ENCODE measurements around the gene VEGFC.

Gene VEGFC, protein sequence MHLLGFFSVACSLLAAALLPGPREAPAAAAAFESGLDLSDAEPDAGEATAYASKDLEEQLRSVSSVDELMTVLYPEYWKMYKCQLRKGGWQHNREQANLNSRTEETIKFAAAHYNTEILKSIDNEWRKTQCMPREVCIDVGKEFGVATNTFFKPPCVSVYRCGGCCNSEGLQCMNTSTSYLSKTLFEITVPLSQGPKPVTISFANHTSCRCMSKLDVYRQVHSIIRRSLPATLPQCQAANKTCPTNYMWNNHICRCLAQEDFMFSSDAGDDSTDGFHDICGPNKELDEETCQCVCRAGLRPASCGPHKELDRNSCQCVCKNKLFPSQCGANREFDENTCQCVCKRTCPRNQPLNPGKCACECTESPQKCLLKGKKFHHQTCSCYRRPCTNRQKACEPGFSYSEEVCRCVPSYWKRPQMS

DNA sequence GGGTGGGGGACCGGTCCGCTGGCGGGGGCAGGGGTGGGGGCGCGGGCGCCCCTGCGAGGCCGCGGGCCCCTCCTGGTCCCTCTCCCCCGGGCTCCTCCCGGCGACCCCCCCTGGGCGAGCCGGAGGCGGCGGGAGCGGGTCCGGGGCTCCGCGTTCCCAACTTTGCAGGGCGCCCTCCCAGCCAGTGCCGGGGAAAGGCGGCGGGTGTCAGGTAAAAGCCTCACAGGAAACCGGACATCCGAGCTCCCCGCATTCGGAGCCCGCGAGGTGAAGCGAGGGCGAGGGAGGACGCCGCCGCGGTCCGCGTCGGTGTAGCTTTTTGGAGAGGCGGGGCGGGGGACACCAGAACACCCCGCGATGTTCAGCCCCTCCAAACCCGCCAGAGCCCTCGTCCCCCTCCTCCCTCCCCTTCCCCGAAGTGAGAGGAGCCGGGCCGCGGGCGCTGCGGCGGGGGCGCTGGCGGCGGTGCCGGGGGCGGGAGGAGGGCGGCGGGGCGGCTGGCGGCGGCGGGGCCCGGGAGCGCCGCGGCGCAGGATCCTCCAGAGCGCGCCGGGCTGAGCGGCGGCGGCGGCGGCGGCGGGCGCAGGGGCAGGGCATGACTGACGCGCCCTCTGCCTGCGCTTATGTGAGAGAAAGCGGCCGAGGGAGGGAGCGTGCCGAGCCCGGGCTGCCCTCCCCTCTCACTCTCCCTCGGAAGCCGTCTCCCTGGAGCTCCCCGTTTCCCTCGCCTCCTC lies at the start of gene VEGFC:
Gene VEGFC, minus strand, starts transcription at position 597 of the 734 bp plus-strand sequence. CDS start 611 bp downstream, outside the sequence.
- DNase-seq (ENCODE audit: insufficient read length, low spot score) (peak; percentile 58), FAIRE-seq (peak; percentile 57)

DNA sequence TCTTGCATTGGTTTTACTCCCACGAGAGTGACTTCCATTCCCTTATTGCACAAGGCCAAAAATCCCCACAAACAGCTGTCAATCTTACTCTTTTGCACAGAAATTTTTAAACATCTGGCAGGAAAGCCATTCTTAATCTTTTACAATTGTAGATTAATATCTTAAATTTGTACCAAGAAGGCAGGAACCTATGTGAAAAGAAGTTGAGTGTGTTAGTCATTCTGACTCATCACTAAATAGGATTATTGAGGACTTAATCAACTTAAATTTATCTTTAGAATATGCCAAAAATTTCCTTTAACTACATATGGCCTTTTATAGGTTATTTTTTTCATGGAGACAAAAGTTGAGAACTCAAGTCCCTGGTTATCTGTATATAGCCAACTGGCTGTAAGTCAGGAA lies 49.0 kb upstream of the VEGFC start:
- FAIRE-seq: no peak

DNA sequence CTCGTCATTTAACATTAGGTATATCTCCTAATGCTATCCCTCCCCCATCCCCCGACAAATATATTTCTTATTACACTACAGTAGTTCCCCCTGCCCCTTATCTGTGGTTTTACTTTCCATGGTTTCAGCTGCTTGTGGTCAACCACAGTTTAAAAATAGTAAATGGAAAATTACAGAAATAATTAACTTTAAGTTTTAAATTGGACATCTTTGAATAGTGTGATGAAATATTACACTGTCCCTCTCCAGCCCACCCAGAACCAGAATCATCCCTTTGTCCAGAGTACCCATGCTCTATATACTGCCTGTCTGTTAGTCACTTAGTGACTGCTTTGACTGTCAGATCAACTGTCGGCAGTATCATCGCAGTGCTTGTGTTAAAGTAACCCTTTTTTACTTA lies 47.4 kb upstream of the VEGFC start:
- DNase-seq (ENCODE audit: insufficient read length, low spot score): no peak
- peak; percentile 48 for FAIRE-seq

More for the DNA sequence above, 49.0 kb upstream of the VEGFC start:
- DNase-seq (ENCODE audit: insufficient read length, low spot score): peak; percentile 22

DNA sequence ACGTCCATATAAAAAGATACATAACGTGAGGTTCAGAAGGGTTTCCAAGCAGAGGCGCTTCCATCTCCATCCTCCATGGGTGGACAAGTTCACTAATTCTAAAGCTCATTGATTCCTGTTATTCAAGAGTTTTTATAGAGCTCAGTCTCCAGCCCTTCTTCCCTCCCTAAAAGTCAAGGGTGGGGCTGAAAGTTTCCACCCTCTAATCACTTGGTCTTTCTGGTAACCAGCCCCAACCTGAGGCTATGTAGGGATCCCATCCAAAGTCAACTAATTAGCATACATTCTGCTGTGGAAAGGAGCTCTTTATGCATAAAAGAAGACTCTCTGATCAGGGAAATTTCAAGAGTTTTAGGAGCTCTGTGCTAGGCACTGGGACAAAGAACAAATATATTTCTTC lies 46.9 kb upstream of the VEGFC start:
- DNase-seq (ENCODE audit: insufficient read length, low spot score) (no peak), FAIRE-seq (no peak)

DNA sequence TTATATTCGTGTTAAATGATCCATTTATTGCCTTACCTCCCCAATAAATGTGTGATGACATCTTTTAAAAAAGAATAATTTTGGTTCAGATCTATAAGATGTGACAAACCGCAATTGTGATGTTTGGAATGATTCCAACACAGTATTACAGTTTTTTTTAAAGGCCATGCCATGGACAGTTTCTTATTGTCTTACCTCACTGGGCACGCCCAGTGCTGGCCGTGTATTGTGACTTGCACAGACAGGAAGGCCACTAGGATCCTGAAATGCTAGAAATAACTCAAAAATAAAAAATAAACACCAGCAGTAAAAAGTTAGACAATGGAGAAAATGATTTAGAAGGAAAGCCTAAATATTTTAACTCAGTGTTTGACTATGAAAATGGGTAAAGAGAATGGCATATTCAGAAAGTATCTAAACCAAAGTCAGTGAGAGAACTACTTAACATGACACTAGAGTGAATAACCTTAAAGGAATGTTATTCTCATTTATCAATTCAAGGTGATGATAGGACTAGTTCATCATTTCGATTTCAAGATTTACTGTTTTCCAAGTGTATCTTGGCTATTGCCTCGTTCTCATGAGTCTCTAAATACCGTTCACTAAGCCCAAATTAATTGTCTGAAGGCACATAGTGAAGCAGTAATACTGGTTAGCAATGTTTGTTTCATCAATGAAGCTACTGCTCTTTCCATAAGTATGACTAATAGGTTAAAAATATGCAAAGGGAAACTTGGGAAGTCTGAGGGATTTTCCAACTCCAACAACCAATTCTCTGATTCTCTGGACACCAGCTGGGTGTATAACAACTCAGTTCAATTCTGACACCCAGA lies 46.1 kb upstream of the VEGFC start:
- FAIRE-seq (peak; percentile 79), DNase-seq (ENCODE audit: insufficient read length, low spot score) (peak; percentile 42)

DNA sequence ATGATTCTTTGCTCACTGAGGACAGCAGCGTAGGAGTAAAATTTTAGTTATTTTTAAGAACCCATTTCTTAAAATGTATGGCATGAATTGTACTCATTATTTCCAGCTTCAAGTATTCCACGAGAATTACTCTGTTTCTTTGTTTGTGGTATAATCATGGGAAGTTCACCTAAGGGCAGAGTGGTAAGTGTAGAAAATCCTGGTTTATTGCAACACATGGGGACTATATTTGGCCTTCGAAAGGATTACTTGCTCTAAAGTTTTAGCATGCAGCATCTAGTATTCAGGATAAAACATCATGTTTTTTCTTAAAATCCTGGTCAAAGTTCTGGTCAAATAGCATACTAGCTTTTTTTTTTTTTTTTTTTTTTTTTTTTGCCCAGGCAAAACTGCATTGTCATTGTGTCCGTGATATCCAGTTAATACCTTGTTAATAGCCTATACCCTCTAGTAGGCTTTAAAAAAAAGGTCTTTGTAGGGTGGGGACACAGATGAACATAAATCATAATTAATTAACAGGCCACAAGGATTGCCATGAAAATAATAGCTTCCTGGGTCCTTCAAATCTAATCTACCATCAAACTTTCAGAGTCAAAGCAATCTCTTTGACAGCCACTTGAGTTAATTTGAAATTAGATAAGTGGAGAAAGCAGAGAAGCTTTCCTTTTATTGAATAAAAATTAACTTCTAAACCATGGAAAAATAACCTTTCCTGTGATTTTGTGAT lies 44.6 kb upstream of the VEGFC start:
- FAIRE-seq (no peak), DNase-seq (ENCODE audit: insufficient read length, low spot score) (no peak)

DNA sequence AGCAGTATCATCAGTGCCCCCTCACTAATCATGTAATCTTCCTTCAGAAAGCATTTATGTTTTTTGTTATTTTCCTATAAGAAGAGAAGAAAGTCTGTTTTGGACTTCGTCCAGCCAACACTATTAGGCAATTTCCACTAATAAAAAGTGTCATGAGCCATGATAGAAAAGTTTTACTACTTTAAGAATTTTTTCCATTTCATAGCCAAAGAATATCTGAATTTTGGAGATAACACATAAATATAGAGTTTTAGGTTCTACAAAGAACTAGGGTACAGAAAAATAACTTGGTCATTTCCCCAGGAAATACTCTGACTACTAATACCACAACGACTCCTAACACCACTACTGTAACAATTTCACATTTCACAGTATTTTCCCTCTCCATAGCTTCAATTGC lies 41.8 kb upstream of the VEGFC start:
- DNase-seq (ENCODE audit: insufficient read length, low spot score) (no peak), FAIRE-seq (no peak)

DNA sequence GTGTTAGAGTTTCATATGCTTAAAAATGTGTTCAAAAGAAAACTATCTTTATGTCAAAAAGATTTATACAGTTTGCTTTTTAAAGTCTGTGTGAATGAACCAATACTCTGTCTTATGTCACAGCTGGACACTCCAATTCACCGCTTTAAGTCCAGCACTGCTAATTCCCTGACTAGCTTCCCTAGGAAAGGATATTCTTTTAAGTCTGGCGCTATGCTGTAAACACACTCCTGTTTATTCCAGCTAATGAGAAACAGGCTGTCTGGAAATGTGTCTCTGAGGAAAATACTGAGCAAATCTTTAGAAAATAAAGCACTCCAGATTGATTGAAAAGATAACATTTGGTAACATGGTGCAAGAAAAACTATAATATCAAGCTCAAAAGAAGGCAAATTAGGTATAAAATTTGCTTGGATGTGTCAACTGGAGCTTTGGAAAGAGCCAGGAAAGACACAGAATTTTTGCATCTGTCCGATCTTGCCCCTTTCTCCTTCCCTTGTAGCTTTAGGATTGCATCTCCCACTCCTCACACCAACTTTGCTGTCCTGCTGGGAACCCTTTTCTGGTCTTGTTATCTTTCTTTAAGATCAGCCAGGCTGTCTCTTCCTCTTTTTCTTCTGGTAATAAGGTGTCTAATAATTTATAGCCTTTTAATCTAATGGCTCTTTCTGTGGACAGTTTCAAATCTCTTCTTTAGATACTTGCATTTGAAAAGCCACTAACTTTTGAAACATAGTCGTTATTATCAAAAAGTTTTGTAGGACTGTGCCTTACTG lies 40.9 kb upstream of the VEGFC start:
- DNase-seq (ENCODE audit: insufficient read length, low spot score) (no peak), FAIRE-seq (no peak)

DNA sequence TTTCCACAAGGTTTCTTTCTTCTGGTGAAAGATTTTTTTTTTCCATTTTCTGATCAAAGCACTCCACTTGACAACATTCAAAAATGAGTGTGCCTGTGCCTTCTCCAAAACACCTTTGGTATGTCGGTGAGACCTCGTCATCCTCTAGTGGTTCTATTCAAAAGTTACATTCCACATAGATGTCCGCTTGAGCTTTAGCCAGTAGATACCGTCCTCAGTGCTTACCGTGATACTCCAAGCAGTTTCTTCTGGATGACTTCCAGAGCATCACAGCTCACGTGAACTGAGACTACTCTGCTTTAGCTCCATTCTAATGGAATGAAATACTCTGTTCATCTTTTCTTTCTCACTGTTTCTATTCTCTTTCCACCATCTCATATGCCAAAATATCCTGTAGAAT lies 38.2 kb upstream of the VEGFC start:
- peak; percentile 20 for FAIRE-seq
- no peak for DNase-seq (ENCODE audit: insufficient read length, low spot score)

DNA sequence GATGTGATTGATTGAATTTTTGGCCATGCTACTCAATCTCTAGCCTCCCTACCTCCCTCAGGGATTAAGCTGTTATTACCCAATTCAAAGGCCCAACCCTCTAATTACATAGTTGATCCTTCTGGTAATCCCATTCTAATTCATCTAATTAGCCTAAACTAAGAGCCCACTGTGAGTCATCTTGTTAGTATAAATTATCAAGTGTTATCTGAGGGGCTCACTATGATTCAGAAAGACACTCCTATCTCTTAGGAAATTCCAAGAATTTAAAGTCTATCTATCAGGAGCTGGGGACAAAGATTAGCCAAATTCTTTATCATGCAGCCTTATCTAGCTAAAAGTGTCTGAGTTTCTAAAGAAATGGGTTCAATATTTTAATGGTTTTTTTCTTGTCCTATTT lies 32.9 kb upstream of the VEGFC start:
- DNase-seq (ENCODE audit: insufficient read length, low spot score) (no peak), FAIRE-seq (no peak)

DNA sequence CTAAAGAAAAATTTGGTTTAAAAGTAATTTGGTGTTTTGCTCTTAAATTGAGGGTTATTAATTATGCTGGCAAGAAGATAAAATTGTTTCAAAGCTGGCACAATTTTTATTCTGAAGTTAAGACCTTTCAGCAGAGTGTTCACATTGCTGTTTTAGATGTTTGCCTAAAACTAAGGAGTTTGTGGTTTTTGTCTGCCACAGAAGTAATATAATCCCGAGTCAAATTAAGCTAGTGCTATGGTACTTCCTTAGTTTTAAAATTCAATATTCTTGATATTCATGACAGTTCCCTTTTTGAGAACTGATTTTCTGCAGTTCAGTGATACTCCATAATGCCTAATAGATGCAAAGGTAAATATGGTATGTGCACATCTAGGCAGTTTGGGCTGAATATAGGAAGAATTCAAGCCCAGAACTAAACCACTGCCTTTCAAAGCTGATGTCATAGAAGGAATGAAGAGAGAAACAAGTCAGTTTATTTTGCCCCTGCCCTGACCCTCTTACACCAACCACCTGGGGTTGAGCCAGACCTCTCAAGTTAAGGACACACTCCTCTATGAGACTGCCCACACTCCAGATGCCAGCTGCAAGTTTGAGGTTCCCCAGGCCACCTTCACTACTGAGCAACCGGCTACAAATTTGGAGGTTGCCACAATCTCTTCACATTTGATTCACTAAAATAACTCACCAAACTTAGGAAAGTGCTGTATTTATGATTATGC lies 32.1 kb upstream of the VEGFC start:
- DNase-seq (ENCODE audit: insufficient read length, low spot score): no peak
- no peak for FAIRE-seq

DNA sequence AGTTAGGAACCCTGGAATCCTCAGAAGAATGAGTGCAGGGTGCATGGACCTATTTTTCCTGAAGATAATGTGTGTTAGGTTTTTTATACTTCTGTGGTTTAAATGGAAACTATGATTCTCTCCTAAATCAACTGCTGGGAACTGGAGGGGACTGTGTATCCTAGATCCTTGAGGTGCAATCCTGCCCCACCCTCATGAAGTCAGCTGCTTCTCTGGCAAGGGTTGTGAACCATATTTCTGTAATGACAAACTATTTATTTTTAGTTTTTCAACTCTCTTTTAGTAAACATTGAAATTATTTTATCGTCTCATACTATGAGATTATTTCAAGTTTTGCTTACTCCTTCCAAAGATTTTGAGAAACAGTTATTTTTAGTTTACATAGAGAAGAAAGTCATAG lies 25.8 kb upstream of the VEGFC start:
- DNase-seq (ENCODE audit: insufficient read length, low spot score): no peak
- no peak for FAIRE-seq

DNA sequence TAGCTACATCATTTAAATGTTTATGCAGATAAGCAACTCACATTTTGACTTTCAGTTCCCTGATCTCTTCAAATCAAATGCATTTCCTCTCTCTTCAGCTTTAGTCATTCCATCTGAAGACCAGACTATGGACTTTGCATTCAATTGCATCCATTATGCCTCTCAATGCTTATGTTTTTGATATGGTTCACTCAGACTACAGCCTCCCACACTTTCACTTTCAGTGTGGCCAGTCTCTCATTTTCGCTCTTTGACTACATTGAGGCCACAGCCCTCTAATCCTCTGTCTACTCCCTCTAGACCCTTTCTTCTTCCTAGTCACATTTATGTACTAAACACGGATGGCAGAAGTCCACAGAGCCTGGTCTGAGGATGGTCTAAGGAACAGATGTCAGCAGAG lies 24.5 kb upstream of the VEGFC start:
- no peak for FAIRE-seq
- DNase-seq (ENCODE audit: insufficient read length, low spot score): no peak

DNA sequence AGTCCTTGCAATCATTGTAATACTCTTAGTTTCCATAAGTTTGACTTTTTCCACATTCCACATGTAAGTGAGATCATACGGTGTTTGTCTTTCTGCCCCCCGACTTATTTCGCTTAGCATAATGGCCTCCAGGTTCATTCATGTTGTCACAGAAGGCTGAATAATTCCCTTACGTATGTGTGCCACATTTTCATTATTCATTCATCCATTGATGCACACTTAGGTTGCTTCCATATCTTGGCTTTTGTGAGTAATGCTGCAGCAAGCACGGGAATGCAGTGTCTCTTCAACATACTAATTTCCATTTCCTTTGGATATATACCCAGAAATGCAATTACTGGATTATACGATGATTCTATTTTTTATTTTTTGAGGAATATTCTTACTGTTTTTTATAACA lies 22.0 kb upstream of the VEGFC start:
- FAIRE-seq (peak; percentile 83), DNase-seq (ENCODE audit: insufficient read length, low spot score) (no peak)

DNA sequence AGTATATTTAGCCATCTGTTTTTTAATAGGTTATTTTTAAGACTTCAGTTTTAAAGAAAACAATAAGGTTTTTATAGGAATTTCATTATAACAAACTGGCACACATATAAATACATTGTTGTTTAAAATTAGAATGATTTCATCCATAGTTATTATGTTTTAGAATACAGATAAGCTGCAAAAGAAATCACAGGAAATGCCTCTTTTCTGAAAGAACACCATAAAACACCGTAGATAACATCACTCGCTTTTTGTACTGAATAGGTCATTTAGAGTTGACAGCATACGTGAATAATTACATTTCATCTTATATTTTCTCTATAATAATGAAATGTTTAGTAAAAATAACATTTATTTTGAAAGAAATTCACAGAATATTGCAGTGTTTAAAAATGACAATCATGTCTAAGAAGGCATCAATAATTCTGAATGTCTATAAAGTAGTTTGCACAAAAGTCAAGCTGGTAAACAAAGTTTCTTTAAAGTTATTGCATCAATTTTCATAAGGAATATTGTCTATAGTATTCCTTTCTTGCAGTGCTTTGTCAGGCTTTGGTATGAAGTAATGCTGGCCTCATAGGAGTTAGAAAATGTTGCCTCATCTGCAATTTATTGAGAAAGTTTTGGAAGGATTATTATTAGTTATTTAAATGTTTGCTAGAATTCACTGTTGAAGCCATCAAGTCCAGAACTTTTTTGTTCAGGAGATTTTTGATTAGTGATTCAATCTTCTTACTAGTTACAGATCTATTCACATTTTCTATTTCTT lies 17.9 kb upstream of the VEGFC start:
- DNase-seq (ENCODE audit: insufficient read length, low spot score): no peak
- no peak for FAIRE-seq

DNA sequence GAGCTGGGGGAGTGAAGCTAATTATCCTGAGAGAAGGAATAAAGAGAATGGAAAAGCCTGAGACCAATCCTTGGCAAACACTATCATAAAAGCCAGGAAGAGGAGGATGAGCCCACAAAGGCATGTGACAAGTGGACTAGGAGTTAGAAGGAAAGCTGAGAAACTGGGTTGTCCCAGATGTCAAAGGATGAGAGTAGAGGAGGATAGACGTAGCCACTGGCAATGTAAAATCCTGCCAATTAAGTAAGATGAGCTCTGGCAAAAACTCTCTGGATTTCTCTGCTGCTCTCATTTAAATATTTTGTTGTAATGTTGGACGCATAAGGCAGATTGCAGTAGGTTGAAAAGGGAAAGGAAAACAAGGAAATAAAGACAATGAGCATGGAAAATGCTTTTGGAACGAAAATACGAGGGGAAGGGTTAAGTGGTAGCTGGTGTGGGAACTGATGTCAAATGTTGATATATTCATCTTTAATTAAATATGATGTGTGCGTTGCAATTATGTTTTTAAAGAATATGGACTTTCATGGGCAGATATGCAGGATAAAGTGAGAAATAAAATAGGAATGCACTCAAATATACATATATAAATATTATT lies 14.2 kb upstream of the VEGFC start:
- DNase-seq (ENCODE audit: insufficient read length, low spot score) (no peak), FAIRE-seq (no peak)

DNA sequence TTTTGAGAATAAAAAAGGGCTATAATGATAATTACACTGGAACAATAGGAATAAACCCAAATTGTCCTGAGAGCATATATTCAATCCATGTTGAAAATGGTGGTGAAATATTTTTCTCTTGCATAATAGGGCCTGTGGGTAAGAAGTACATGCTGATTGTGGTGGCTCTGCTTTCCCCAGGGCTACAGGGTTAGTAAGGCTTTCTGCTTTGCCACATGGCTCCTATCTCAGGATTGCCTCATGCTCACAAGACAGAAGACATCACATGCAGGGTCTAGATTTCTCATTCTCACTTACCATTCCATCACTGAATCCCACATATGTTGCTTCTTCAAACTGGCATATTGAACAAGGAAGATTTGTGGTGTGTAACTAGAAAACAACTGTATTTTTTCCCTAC lies 12.4 kb upstream of the VEGFC start:
- no peak for FAIRE-seq
- DNase-seq (ENCODE audit: insufficient read length, low spot score): no peak
